Measurements from ENCODE around the gene PLET1. TPM values are rescaled to one million over a fixed set of nuclear protein-coding genes. Genes with fewer than 3 reads are reported as not detected.
A peak's percentile ranks its signal among the peaks of the same experiment; 100 is the strongest.

Gene PLET1
- total and polyA plus RNA-seq, 2 donors (not counting 1 experiment from before 2014, with no cell fraction given) = not detected

DNA sequence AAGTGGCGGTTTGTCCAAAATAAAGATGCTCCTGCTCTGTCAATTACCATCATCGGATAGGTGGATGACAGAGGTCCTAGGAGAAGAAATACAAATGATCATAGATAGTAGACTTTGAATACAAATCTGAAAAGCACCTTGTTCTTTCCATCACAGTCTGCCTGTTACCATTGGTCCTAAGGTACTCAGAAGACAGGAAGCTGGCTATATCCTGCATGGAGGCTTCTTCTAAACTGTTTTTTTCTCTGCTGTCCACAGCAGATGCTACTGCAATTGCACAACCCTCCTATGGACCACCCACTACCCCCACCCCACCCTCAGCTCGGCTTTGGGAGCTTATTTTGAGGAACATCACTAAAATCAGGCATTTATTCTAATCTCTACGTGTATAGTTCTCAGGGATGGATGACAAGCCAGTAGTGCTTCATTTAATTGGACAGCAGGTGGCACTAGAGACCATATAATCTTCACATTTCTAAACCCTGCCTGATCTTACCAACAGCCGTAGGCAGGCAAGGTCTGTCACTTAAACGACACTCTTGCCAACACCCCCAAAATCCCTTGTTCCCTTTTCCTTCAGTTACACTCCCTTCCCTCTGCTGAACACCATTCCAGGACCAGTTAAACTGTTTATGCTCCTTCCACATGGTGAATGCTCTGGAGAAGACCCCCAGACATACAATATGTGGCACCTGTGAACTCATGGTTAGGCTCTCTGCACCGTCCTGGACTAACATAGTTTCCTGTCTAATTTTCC, 41.0 kb downstream of the PLET1 start:
- Mint-ChIP-seq H3K27me3 (no peaks in the 10 kb centered on the region), H3K9me3 (ENCODE audit: insufficient read depth) (no peaks in the 10 kb centered on the region), H3K27ac (no peak overlapping the region), H3K4me1 (peaks cover 3% of the 10 kb centered on the region), H3K4me3 (no peak overlapping the region)
- intact Hi-C loops (cut with micrococcal nuclease) = loop anchor here (1.0 to 10.0 kb wide), 5 partner anchors 61 to 1785 kb away; no protein-coding TSS in a partner anchor
- DNase-seq (peak; percentile 87), ATAC-seq (ENCODE audit: low read depth) (peak; percentile 99)
- H3K9ac ChIP-seq (ENCODE audit: low read length) = no peak overlapping the region
- POLR2A ChIA-PET = interaction anchor here (1.0 kb wide), 1 partner anchor 61 kb away, joined by 5 read pairs; no protein-coding TSS in a partner anchor
- no peak overlapping the region for H3K4me2 ChIP-seq (replicated peaks; ENCODE audit: low read depth, low read length, poor library complexity, severe bottlenecking)
- H3K4me1 ChIP-seq (ENCODE audit: control insufficient read depth in 2 of 2, insufficient read depth in 2 of 2, low read length in 2 of 2) = peaks cover 0 to 6% of the 10 kb centered on the region in 2 donors
- no peaks in the 10 kb centered on the region for H3K79me2 ChIP-seq (ENCODE audit: control insufficient read depth, insufficient read depth, low read length)
- 20% methylated on average over 4 of the region's 7 CpGs for WGBS (ENCODE audit: insufficient coverage)
- H3K27me3 ChIP-seq (replicated peaks in 1 of 4; ENCODE audit: control extremely low read depth in 1 of 4, control insufficient read depth in 3 of 4, insufficient read depth in 4 of 4, low read length in 3 of 4) = no peaks in the 10 kb centered on the region
- no peaks in the 10 kb centered on the region for H4K20me1 ChIP-seq (ENCODE audit: control insufficient read depth, insufficient read depth, low read length, poor library complexity, severe bottlenecking)
- no peak overlapping the region for H3K27ac ChIP-seq (ENCODE audit: low read length in 2 of 2)
- no peak overlapping the region for H3K4me3 ChIP-seq (ENCODE audit: control extremely low read depth in 1 of 5, extremely low read depth in 1 of 5, insufficient read depth in 1 of 5, low read depth in 2 of 5, low read length in 4 of 5)
- CTCF ChIA-PET = interaction anchor here (0.9 to 20.4 kb wide), 19 partner anchors 8 to 1312 kb away, joined by 3 to 471 read pairs (median 5); partner anchors contain the start of gene TTC12
- H3K36me3 ChIP-seq (replicated peaks in 1 of 2; ENCODE audit: control extremely low read depth in 1 of 2, control insufficient read depth in 1 of 2, extremely low read depth in 1 of 2, insufficient read depth in 2 of 2, low read length in 1 of 2) = no peaks in the 10 kb centered on the region
- peak overlapping the region; percentile 47 for H2AFZ ChIP-seq (ENCODE audit: insufficient read depth, low read depth, low read length, poor library complexity, severe bottlenecking)
- H3K9me3 ChIP-seq (ENCODE audit: control extremely low read depth in 1 of 3, control insufficient read depth in 2 of 3, insufficient read depth in 1 of 3, low read length in 2 of 3) = no peaks in the 10 kb centered on the region
- TF ChIP-seq CTCF (IDR thresholded peaks at IDR 0.05) (peak; percentile 78), EZH2 (IDR thresholded peaks at IDR 0.05; ENCODE audit: borderline replicate concordance, insufficient read depth, low read depth, low read length, poor library complexity, severe bottlenecking) (no peak)

- no peak overlapping the region for H3K4me2 ChIP-seq (replicated peaks; ENCODE audit: low read depth, low read length, poor library complexity, severe bottlenecking)
- TF ChIP-seq CTCF (IDR thresholded peaks at IDR 0.05) (no peak), EZH2 (IDR thresholded peaks at IDR 0.05; ENCODE audit: borderline replicate concordance, insufficient read depth, low read depth, low read length, poor library complexity, severe bottlenecking) (no peak)
Observed at GRCh38 chr11:112216561-112217105, 44.0 kb downstream of the PLET1 start.

More at GRCh38 chr11:112216561-112217105, 44.0 kb downstream of the PLET1 start:
- peaks cover 9% of the 10 kb centered on the region for H3K27me3 Mint-ChIP-seq
- H3K4me1 Mint-ChIP-seq = peaks cover 6% of the 10 kb centered on the region
- 100% methylated on average over 1 of the region's 1 CpG for WGBS (ENCODE audit: insufficient coverage)
- no peak for DNase-seq
- intact Hi-C loops (cut with micrococcal nuclease) = loop anchor here (5.0 kb wide), 2 partner anchors 104 to 896 kb away; no protein-coding TSS in a partner anchor
- Histone ChIP-seq H4K20me1 (ENCODE audit: control insufficient read depth, insufficient read depth, low read length, poor library complexity, severe bottlenecking) (no peaks in the 10 kb centered on the region), H3K27ac (ENCODE audit: low read length in 2 of 2) (no peak overlapping the region), H3K9me3 (ENCODE audit: control extremely low read depth in 1 of 3, control insufficient read depth in 2 of 3, insufficient read depth in 1 of 3, low read length in 2 of 3) (peaks cover 0 to 2% (median 0%) of the 10 kb centered on the region in 3 donors), H3K4me3 (ENCODE audit: control extremely low read depth in 1 of 5, extremely low read depth in 1 of 5, insufficient read depth in 1 of 5, low read depth in 2 of 5, low read length in 4 of 5) (no peak overlapping the region), H3K4me1 (ENCODE audit: control insufficient read depth in 2 of 2, insufficient read depth in 2 of 2, low read length in 2 of 2) (peaks cover 0 to 6% of the 10 kb centered on the region in 2 donors), H3K9ac (ENCODE audit: low read length) (no peak overlapping the region), H3K27me3 (replicated peaks in 1 of 4; ENCODE audit: control extremely low read depth in 1 of 4, control insufficient read depth in 3 of 4, insufficient read depth in 4 of 4, low read length in 3 of 4) (peaks cover 0 to 2% (median 0%) of the 10 kb centered on the region in 4 experiments), H3K79me2 (ENCODE audit: control insufficient read depth, insufficient read depth, low read length) (no peaks in the 10 kb centered on the region), H3K36me3 (replicated peaks in 1 of 2; ENCODE audit: control extremely low read depth in 1 of 2, control insufficient read depth in 1 of 2, extremely low read depth in 1 of 2, insufficient read depth in 2 of 2, low read length in 1 of 2) (no peaks in the 10 kb centered on the region), H2AFZ (ENCODE audit: insufficient read depth, low read depth, low read length, poor library complexity, severe bottlenecking) (no peak overlapping the region)
- no peak overlapping the region for H3K27ac Mint-ChIP-seq
- POLR2A ChIA-PET = no interaction called here
- H3K4me3 Mint-ChIP-seq = no peak overlapping the region
- CTCF ChIA-PET = interaction anchor here (20.4 kb wide), 1 partner anchor 63 kb away, joined by 471 read pairs; no protein-coding TSS in a partner anchor
- no peaks in the 10 kb centered on the region for H3K9me3 Mint-ChIP-seq (ENCODE audit: insufficient read depth)
- ATAC-seq (ENCODE audit: low read depth) = no peak

Data from B cell (primary cell).